Astrocyte (in vitro differentiated cells and primary cell): ENCODE results near the gene GABBR2. TPM values are rescaled to one million over a fixed set of nuclear protein-coding genes. Genes with fewer than 3 reads are reported as not detected.
A peak's percentile ranks its signal among the peaks of the same experiment; 100 is the strongest.

ENCODE experiments used
- DNase-seq: peaks from one replicate; pipeline ENCODE4 v3.0.0-alpha.2; 2010; ENCODE audit warnings: low read depth
- FAIRE-seq: peaks from 2 replicates; lab custom pipeline; 2011; peaks lifted over from hg19 to GRCh38; lab: Jason Lieb, UNC
- H2AFZ ChIP-seq: 2 replicates; pipeline ENCODE4 v1.6.0; 2012; ENCODE audit warnings: low read depth, low read length, inconsistent platforms
- H3K27ac ChIP-seq: 2 replicates; pipeline ENCODE4 v1.5.1; 2011; ENCODE audit warnings: low read depth, low read length, inconsistent platforms
- H3K27me3 ChIP-seq: 2 replicates; pipeline ENCODE4 v1.6.0; 2011; ENCODE audit warnings: low read length, inconsistent platforms; ENCODE audit not compliant: insufficient read depth
- H3K36me3 ChIP-seq: 2 replicates; pipeline ENCODE4 v1.5.1; 2011; ENCODE audit warnings: low read length, inconsistent platforms; ENCODE audit not compliant: insufficient read depth
- H3K4me1 ChIP-seq: 2 replicates; pipeline ENCODE4 v1.5.1; 2011; ENCODE audit warnings: low read length, inconsistent platforms; ENCODE audit not compliant: insufficient read depth
- H3K4me2 ChIP-seq: 2 replicates; pipeline ENCODE4 v1.6.0; 2012; ENCODE audit warnings: low read length, inconsistent platforms
- H3K4me3 ChIP-seq: 2 replicates; pipeline ENCODE4 v1.5.1; 2011; ENCODE audit warnings: low read depth, mild to moderate bottlenecking, low read length, inconsistent platforms; ENCODE audit not compliant: insufficient read depth
- H3K79me2 ChIP-seq: 2 replicates; pipeline ENCODE4 v1.6.0; 2012; ENCODE audit warnings: mild to moderate bottlenecking, low read length, inconsistent platforms; ENCODE audit not compliant: insufficient read depth
- H3K9ac ChIP-seq: 2 replicates; pipeline ENCODE4 v1.6.0; 2012; ENCODE audit warnings: mild to moderate bottlenecking, low read length, inconsistent platforms
- H3K9me3 ChIP-seq: 2 replicates; pipeline ENCODE4 v1.5.1; 2012; ENCODE audit warnings: low read depth, mild to moderate bottlenecking, low read length, inconsistent platforms; ENCODE audit not compliant: insufficient read depth
- H4K20me1 ChIP-seq: 2 replicates; pipeline ENCODE4 v1.6.0; 2012; ENCODE audit warnings: low read length, inconsistent platforms; ENCODE audit not compliant: insufficient read depth
- H3K27ac Mint-ChIP-seq: one replicate; pipeline ENCODE4 v1.8.0; 2021; ENCODE audit warnings: mild to moderate bottlenecking, mixed read lengths; ENCODE audit not compliant: unreplicated experiment
- H3K27me3 Mint-ChIP-seq: one replicate; pipeline ENCODE4 v1.8.0; 2021; ENCODE audit warnings: low read depth, mixed read lengths; ENCODE audit not compliant: unreplicated experiment
- H3K36me3 Mint-ChIP-seq: one replicate; pipeline ENCODE4 v1.8.0; 2021; ENCODE audit warnings: low read depth, mixed read lengths; ENCODE audit not compliant: unreplicated experiment
- H3K4me1 Mint-ChIP-seq: one replicate; pipeline ENCODE4 v1.8.0; 2021; ENCODE audit warnings: low read depth, mixed read lengths; ENCODE audit not compliant: unreplicated experiment
- H3K4me3 Mint-ChIP-seq: one replicate; pipeline ENCODE4 v1.8.0; 2021; ENCODE audit warnings: mild to moderate bottlenecking, moderate library complexity, mixed read lengths; ENCODE audit not compliant: unreplicated experiment
- H3K9me3 Mint-ChIP-seq: one replicate; pipeline ENCODE4 v1.8.0; 2021; ENCODE audit warnings: mild to moderate bottlenecking, mixed read lengths; ENCODE audit not compliant: unreplicated experiment
- CTCF ChIP-seq: IDR thresholded peaks from 2 replicates; pipeline ENCODE4 v1.5.1; 2011; ENCODE audit warnings: low read depth, mild to moderate bottlenecking, inconsistent platforms, low read length, moderate library complexity; ENCODE audit not compliant: insufficient read depth
- EZH2 ChIP-seq: IDR thresholded peaks from 2 replicates; pipeline ENCODE4 v1.6.1; 2012; ENCODE audit warnings: mild to moderate bottlenecking, low read length, inconsistent platforms; ENCODE audit not compliant: insufficient read depth
- total RNA-seq: library from RNA; stranded (reverse); gene quantifications from 2 replicates; pipeline ENCODE4 v1.2.1, GENCODE V29; 2021

Gene GABBR2
- total RNA-seq, 1 donor from 2014 or later = 2.0 TPM

- H3K9me3 Mint-ChIP-seq = no peaks in the 10 kb centered on the region
- Histone ChIP-seq H2AFZ (no peak overlapping the region), H3K36me3 (no peaks in the 10 kb centered on the region), H4K20me1 (no peaks in the 10 kb centered on the region), H3K27me3 (no peaks in the 10 kb centered on the region), H3K9ac (no peak overlapping the region), H3K79me2 (no peaks in the 10 kb centered on the region), H3K4me2 (no peak overlapping the region), H3K4me3 (no peak overlapping the region), H3K4me1 (peaks cover 4% of the 10 kb centered on the region), H3K27ac (no peak overlapping the region), H3K9me3 (peaks cover 14% of the 10 kb centered on the region)
- no peak overlapping the region for H3K27ac Mint-ChIP-seq
- FAIRE-seq (no peak), DNase-seq (no peak)
- H3K4me3 Mint-ChIP-seq = no peak overlapping the region
- no peaks in the 10 kb centered on the region for H3K36me3 Mint-ChIP-seq
- peaks cover 1% of the 10 kb centered on the region for H3K4me1 Mint-ChIP-seq
- TF ChIP-seq EZH2 (no peak), CTCF (no peak)
- peaks cover 7% of the 10 kb centered on the region for H3K27me3 Mint-ChIP-seq
Observed at GRCh38 chr9:98367923-98368322, 340.8 kb downstream of the GABBR2 start.

- Histone ChIP-seq H3K9me3 (peaks cover 14% of the 10 kb centered on the region), H3K4me2 (no peak overlapping the region), H3K27me3 (no peaks in the 10 kb centered on the region), H3K36me3 (no peaks in the 10 kb centered on the region), H4K20me1 (no peaks in the 10 kb centered on the region), H3K4me1 (peaks cover 3% of the 10 kb centered on the region), H3K27ac (no peak overlapping the region), H3K9ac (no peak overlapping the region), H3K79me2 (no peaks in the 10 kb centered on the region), H2AFZ (no peak overlapping the region), H3K4me3 (no peak overlapping the region)
- Mint-ChIP-seq H3K4me3 (no peak overlapping the region), H3K4me1 (no peaks in the 10 kb centered on the region), H3K36me3 (no peaks in the 10 kb centered on the region), H3K27ac (no peak overlapping the region), H3K9me3 (no peaks in the 10 kb centered on the region), H3K27me3 (peaks cover 11% of the 10 kb centered on the region)
- peak; percentile 21 for DNase-seq
- TF ChIP-seq EZH2 (no peak), CTCF (no peak)
- FAIRE-seq = no peak
Observed at GRCh38 chr9:98367371-98367900, 341.3 kb downstream of the GABBR2 start.

DNA sequence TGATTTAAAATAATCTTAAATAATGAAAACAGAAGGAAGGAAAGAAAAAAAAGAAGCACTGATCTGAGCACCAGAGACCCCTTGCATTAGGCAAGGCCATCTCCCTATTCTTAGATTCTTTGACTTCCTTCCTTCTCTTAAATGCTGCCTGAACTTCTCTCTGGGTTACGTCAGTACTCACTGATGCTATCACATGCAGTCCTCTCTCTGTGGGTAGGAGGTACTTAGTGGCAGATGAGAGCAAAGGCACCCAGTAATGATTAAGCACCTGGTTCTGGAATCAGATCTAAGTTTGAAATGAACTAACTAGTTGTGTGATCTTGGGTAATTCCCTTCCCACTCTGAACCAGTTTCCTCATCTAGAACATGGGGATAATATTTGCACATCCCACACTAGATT, 343.0 kb downstream of the GABBR2 start:
- H3K4me2 ChIP-seq = no peak overlapping the region
- H3K4me3 Mint-ChIP-seq = no peak overlapping the region
- no peaks in the 10 kb centered on the region for H3K4me1 Mint-ChIP-seq
- peaks cover 14% of the 10 kb centered on the region for H3K9me3 ChIP-seq
- no peaks in the 10 kb centered on the region for H3K36me3 ChIP-seq
- FAIRE-seq (no peak), DNase-seq (no peak)
- no peaks in the 10 kb centered on the region for H3K79me2 ChIP-seq
- H3K27me3 Mint-ChIP-seq = peaks cover 23% of the 10 kb centered on the region
- H3K9ac ChIP-seq = no peak overlapping the region
- no peaks in the 10 kb centered on the region for H3K36me3 Mint-ChIP-seq
- H3K9me3 Mint-ChIP-seq = no peaks in the 10 kb centered on the region
- no peak overlapping the region for H3K27ac ChIP-seq
- no peak overlapping the region for H2AFZ ChIP-seq
- H3K27me3 ChIP-seq = no peaks in the 10 kb centered on the region
- no peaks in the 10 kb centered on the region for H4K20me1 ChIP-seq
- peaks cover 3% of the 10 kb centered on the region for H3K4me1 ChIP-seq
- no peak overlapping the region for H3K27ac Mint-ChIP-seq
- TF ChIP-seq CTCF (no peak), EZH2 (no peak)
- no peak overlapping the region for H3K4me3 ChIP-seq
